K562 (cell line): ENCODE results near the gene LIMS1. TPM values are rescaled to one million over a fixed set of nuclear protein-coding genes. Genes with fewer than 3 reads are reported as not detected.

Experiments used
- ATAC-seq: fragments of 200-7000 bp; cut with Tn5 transposase; 3 replicates; pipeline ENCODE4 v1.9.1; 2020; ENCODE audit warnings: moderate library complexity
- BruUV-seq: library from RNA; stranded (reverse); fragments of 400-500 nt; replicated peaks from 2 replicates; lab custom pipeline; 2021; lab: Mats Ljungman, UMichigan
- CTCF ChIA-PET: fragments of 300-600 bp; formaldehyde crosslinking; extraction: SDS; loops from one replicate; lab custom pipeline; 2021; ENCODE audit warnings: low intra/inter-chr PET ratio; lab: Yijun Ruan, JAX
- POLR2A ChIA-PET: fragments of 300-600, 350-650 bp; sonication (Branson Sonifier 250); formaldehyde crosslinking; extraction: SDS; loops from one replicate; lab custom pipeline; 2021; ENCODE audit warnings: antibody characterized with exemption, inconsistent platforms; lab: Yijun Ruan, JAX
- DNase-seq, 4 experiments: peaks; one replicate each; pipeline versions ENCODE4 v3.0.0 to v3.0.0-alpha.2; 2011 to 2018; ENCODE audit warnings: low spot score in 3 of 4, mixed read lengths in 3 of 4; ENCODE audit errors: extremely low read depth in 1 of 4
- FAIRE-seq: peaks from 2 replicates; lab custom pipeline; 2011; peaks lifted over from hg19 to GRCh38; lab: Jason Lieb, UNC
- H2AFZ ChIP-seq: 2 replicates; pipeline ENCODE4 v1.6.0; 2011; ENCODE audit warnings: low read depth, low read length, control low read depth, inconsistent platforms
- H3K27ac ChIP-seq: fragments of 200-600 bp; 3 replicates; pipeline ENCODE4 v1.8.0; 2011; ENCODE audit warnings: low read depth, mild to moderate bottlenecking, control low read depth, inconsistent platforms, low read length, moderate library complexity, mixed read lengths; ENCODE audit errors: extremely low read depth
- H3K27me3 ChIP-seq, 2 experiments: fragments of 300-600 bp in 1 of 2; 2 replicates in 1 of 2; 3 replicates in 1 of 2; pipeline versions ENCODE4 v1.6.0 to v1.8.0; 2011; ENCODE audit warnings: inconsistent platforms in 2 of 2, low read length in 2 of 2, mild to moderate bottlenecking in 1 of 2, mixed read lengths in 1 of 2, moderate library complexity in 1 of 2; ENCODE audit not compliant: control insufficient read depth in 2 of 2, insufficient read depth in 2 of 2
- H3K36me3 ChIP-seq: fragments of 300-600 bp; 3 replicates; pipeline ENCODE4 v1.8.0; 2011; ENCODE audit warnings: mild to moderate bottlenecking, low read length, inconsistent platforms; ENCODE audit not compliant: control insufficient read depth, insufficient read depth
- H3K4me1 ChIP-seq, 2 experiments: fragments of 200-600 bp in 1 of 2; replicated peaks in 1 of 2; 2 replicates in 1 of 2; 3 replicates in 1 of 2; pipeline versions ENCODE4 v1.5.1 to v1.8.0; 2011; ENCODE audit warnings: inconsistent platforms in 2 of 2, low read length in 2 of 2, mild to moderate bottlenecking in 1 of 2, mixed read lengths in 1 of 2, moderate library complexity in 1 of 2; ENCODE audit not compliant: control insufficient read depth in 2 of 2, insufficient read depth in 2 of 2
- H3K4me2 ChIP-seq: 2 replicates; pipeline ENCODE4 v1.6.1; 2011; ENCODE audit warnings: low read length, control low read depth, inconsistent platforms, mixed read lengths; ENCODE audit not compliant: insufficient read depth
- H3K4me3 ChIP-seq: fragments of 200-600 bp; sonication (generic), shearing (Covaris generic); 2 replicates; pipeline ENCODE4 v1.5.1; 2016; ENCODE audit warnings: control low read depth, inconsistent platforms
- H3K79me2 ChIP-seq: fragments of 200-600 bp; 3 replicates; pipeline ENCODE4 v1.8.0; 2011; ENCODE audit warnings: low read length, inconsistent platforms; ENCODE audit not compliant: control insufficient read depth, insufficient read depth
- H3K9ac ChIP-seq, 2 experiments: 2 replicates each; pipeline versions ENCODE4 v1.6.0 to v1.6.1; 2011; ENCODE audit warnings: low read depth in 2 of 2, low read length in 2 of 2, control low read depth in 1 of 2, inconsistent platforms in 1 of 2, mild to moderate bottlenecking in 1 of 2, mixed read lengths in 1 of 2; ENCODE audit not compliant: insufficient read depth in 1 of 2
- H3K9me1 ChIP-seq: one replicate; pipeline ENCODE4 v1.6.0; 2011; ENCODE audit warnings: inconsistent platforms, mild to moderate bottlenecking, low read length, moderate library complexity; ENCODE audit not compliant: control insufficient read depth, insufficient read depth
- H3K9me3 ChIP-seq: replicated peaks from 2 replicates; pipeline ENCODE4 v1.5.1; 2011; ENCODE audit warnings: low read depth, low read length, inconsistent platforms; ENCODE audit not compliant: control insufficient read depth, insufficient read depth
- H4K20me1 ChIP-seq: replicated peaks from 2 replicates; pipeline ENCODE4 v1.6.1; 2011; ENCODE audit warnings: low read length, inconsistent platforms, mixed read lengths; ENCODE audit not compliant: control insufficient read depth, insufficient read depth
- ATF1 ChIP-seq, 2 experiments: fragments of 450-650 bp in 1 of 2; IDR thresholded peaks; 2 replicates each; pipeline ENCODE4 v1.6.1; 2016; ENCODE audit warnings: missing compliant biosample characterization in 1 of 2, missing genetic modification characterization in 1 of 2
- C11orf30 ChIP-seq: fragments of 450-650 bp; IDR thresholded peaks from 2 replicates; pipeline ENCODE4 v1.6.1; 2016; ENCODE audit warnings: low read depth, mild to moderate bottlenecking
- MBD2 ChIP-seq: sonication (generic); IDR thresholded peaks from 2 replicates; pipeline ENCODE4 v1.6.1; 2016; ENCODE audit warnings: low read depth, borderline replicate concordance
- NCOA6 ChIP-seq: fragments of 450-650 bp; IDR thresholded peaks from 2 replicates; pipeline ENCODE4 v1.6.1; 2017; ENCODE audit warnings: mild to moderate bottlenecking
- TEAD4 ChIP-seq, 2 experiments: sonication (generic) in 1 of 2; formaldehyde crosslinking in 1 of 2; IDR thresholded peaks; 2 replicates each; pipeline versions ENCODE4 v1.6.1 to v1.8.0; 2012 to 2022; ENCODE audit warnings: borderline replicate concordance in 1 of 2, inconsistent platforms in 1 of 2, low read length in 1 of 2, mild to moderate bottlenecking in 1 of 2, missing genetic modification reagents in 1 of 2
- ZNF316 ChIP-seq: fragments of 450-650 bp; IDR thresholded peaks from 2 replicates; pipeline ENCODE4 v1.6.1; 2016
- WGBS: fragments of 100-300 bp; shearing (Covaris generic); methylation state at CpG from one replicate; pipeline ENCODE4 v1.1.6; 2016; ENCODE audit warnings: low coverage, mixed read lengths; ENCODE audit not compliant: insufficient coverage; ENCODE audit errors: missing lambda C conversion rate; 5-methylcytosine and 5-hydroxymethylcytosine counted together
- in situ Hi-C: fragments of 300-500 bp; cut with MboI; formaldehyde crosslinking; loops from 4 replicates; pipeline ENCODE4 v1.15.0; 2018; ENCODE audit warnings: inconsistent platforms, mixed read lengths
- intact Hi-C: fragments of 100-400 bp; cut with micrococcal nuclease; formaldehyde crosslinking; loops from 2 replicates; pipeline ENCODE4 v1.14.2; 2022
- polyA plus RNA-seq, 8 experiments: library from polyadenylated mRNA; depleted of rRNA in 4 of 8; stranded (reverse) in 5 of 8; unstranded in 3 of 8; fragments of >200 nt; fragmentation: Nextera tagmentation in 2 of 8; fragmentation: Illumina TruSeq in 1 of 8; extraction: Ambion mirVana in 2 of 8; extraction: Trizol in 1 of 8; gene quantifications; 2 replicates each; pipeline versions ENCODE4 v1.2.1 to v1.2.3, GENCODE V29; 2011 to 2014; ENCODE audit warnings: inconsistent platforms in 1 of 8, missing spikeins in 1 of 8
- total RNA-seq, 7 experiments: library from RNA; depleted of rRNA in 6 of 7; stranded (reverse); fragments of >200 nt in 6 of 7; fragmentation: Illumina TruSeq in 2 of 7; extraction: Trizol in 2 of 7; gene quantifications; 2 replicates each; pipeline versions ENCODE4 v1.2.1 to v1.2.3, GENCODE V29; 2011 to 2021; ENCODE audit warnings: low replicate concordance in 1 of 7
- TF ChIP-seq, protein P1 (sequence below): fragments of 450-650 bp; formaldehyde crosslinking; IDR thresholded peaks from 2 replicates; pipeline ENCODE4 v1.4.0; 2020; ENCODE audit warnings: mild to moderate bottlenecking, moderate library complexity
- TF ChIP-seq, protein P2 (sequence below): fragments of 450-650 bp; IDR thresholded peaks from 2 replicates; pipeline ENCODE4 v1.6.1; 2016; ENCODE audit warnings: borderline replicate concordance

The LIMS1 gene
- total and polyA plus RNA-seq, 9 of the 15 experiments (the other 6 are each of a cell fraction or from before 2014, with no cell fraction given) = 52.8 to 134 (median 81.0) TPM

- no peak for TF ChIP-seq ATF1 (CRISPR knock-in tag; IDR thresholded peaks at IDR 0.05)
- no peak for TF ChIP-seq ATF1 (tag; IDR thresholded peaks at IDR 0.05)
- TF ChIP-seq, protein P1, sequence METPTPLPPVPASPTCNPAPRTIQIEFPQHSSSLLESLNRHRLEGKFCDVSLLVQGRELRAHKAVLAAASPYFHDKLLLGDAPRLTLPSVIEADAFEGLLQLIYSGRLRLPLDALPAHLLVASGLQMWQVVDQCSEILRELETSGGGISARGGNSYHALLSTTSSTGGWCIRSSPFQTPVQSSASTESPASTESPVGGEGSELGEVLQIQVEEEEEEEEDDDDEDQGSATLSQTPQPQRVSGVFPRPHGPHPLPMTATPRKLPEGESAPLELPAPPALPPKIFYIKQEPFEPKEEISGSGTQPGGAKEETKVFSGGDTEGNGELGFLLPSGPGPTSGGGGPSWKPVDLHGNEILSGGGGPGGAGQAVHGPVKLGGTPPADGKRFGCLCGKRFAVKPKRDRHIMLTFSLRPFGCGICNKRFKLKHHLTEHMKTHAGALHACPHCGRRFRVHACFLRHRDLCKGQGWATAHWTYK = no peak
- no peak for TF ChIP-seq NCOA6
- TF ChIP-seq, protein P2, sequence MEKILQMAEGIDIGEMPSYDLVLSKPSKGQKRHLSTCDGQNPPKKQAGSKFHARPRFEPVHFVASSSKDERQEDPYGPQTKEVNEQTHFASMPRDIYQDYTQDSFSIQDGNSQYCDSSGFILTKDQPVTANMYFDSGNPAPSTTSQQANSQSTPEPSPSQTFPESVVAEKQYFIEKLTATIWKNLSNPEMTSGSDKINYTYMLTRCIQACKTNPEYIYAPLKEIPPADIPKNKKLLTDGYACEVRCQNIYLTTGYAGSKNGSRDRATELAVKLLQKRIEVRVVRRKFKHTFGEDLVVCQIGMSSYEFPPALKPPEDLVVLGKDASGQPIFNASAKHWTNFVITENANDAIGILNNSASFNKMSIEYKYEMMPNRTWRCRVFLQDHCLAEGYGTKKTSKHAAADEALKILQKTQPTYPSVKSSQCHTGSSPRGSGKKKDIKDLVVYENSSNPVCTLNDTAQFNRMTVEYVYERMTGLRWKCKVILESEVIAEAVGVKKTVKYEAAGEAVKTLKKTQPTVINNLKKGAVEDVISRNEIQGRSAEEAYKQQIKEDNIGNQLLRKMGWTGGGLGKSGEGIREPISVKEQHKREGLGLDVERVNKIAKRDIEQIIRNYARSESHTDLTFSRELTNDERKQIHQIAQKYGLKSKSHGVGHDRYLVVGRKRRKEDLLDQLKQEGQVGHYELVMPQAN = no peak
- TF ChIP-seq, all 486 proteins: peak for 2
Observed at GRCh38 chr2:108614043-108614545, 79.8 kb downstream of the LIMS1 start (continued).

GRCh38 chr2:108614659-108615058 is 80.4 kb downstream of the LIMS1 start:
- H3K9me1 ChIP-seq = peaks cover 3% of the 10 kb centered on the region
- DNase-seq = no peak
- peak; percentile 64 for FAIRE-seq
- H4K20me1 ChIP-seq = 0 out of 2 replicates have a peak, but pooled peaks cover 5% of the 10 kb centered on the region
- TF ChIP-seq TEAD4 (IDR thresholded peaks at IDR 0.05; ENCODE audit: low read length) (0 out of 2 replicates have a peak, but pooled peaks have one; percentile 6), TEAD4 (CRISPR knock-in tag; IDR thresholded peaks at IDR 0.05; ENCODE audit: borderline replicate concordance) (no peak), ZNF316 (peak; percentile 77), MBD2 (no peak), C11orf30 (peak; percentile 49; the same call in 1 of the 2 replicates)
- H3K79me2 ChIP-seq = peaks cover 91% of the 10 kb centered on the region
- no peak overlapping the region for H3K4me3 ChIP-seq
- H3K9me3 ChIP-seq = no peaks in the 10 kb centered on the region
- 3% methylated on average over 4 of the region's 4 CpGs for WGBS
- intact Hi-C loops (loop anchor here (10.0 kb wide), 1 partner anchor 870 kb away; no protein-coding TSS in a partner anchor), in situ Hi-C loops (no loop called here)
- peak overlapping the region; percentile 76; the same call in 2 of the 3 replicates for H3K27ac ChIP-seq
- ATAC-seq = 0 out of 3 replicates have a peak, but pooled peaks have one; percentile 1
- POLR2A ChIA-PET = interaction anchor here (0.7 to 4.0 kb wide), 5 partner anchors 9 to 20 kb away, joined by 3 to 16 read pairs (median 6); no protein-coding TSS in a partner anchor
- H3K4me1 ChIP-seq = peaks cover 28 to 74% of the 10 kb centered on the region in 2 experiments
- H3K27me3 ChIP-seq = no peaks in the 10 kb centered on the region; a peak in 1 of 5 replicates
- BruUV-seq = no TSS peak
- no peak overlapping the region for H2AFZ ChIP-seq
- no peaks in the 10 kb centered on the region; the same call in 1 of the 3 replicates for H3K36me3 ChIP-seq
- CTCF ChIA-PET = no interaction called here
- H3K4me2 ChIP-seq = peak overlapping the region; percentile 66
- peak overlapping the region in 1 of 2 experiments; percentile 42; a peak in 1 of 4 replicates for H3K9ac ChIP-seq
